Stimulated activated CD8-positive, alpha-beta memory T cell treated with anti-CD3 and anti-CD28 coated beads, Interleukin-12 subunit alpha, Interleukin-12 subunit beta, amount 100 ng/mL, for 1 hour (primary cell): ENCODE measurements around the gene SLC2A2.

Experiments used
- DNase-seq: peaks from one replicate; pipeline ENCODE4 v3.0.0-alpha.2; 2020; ENCODE audit warnings: low read depth

The SLC2A2 gene

DNA sequence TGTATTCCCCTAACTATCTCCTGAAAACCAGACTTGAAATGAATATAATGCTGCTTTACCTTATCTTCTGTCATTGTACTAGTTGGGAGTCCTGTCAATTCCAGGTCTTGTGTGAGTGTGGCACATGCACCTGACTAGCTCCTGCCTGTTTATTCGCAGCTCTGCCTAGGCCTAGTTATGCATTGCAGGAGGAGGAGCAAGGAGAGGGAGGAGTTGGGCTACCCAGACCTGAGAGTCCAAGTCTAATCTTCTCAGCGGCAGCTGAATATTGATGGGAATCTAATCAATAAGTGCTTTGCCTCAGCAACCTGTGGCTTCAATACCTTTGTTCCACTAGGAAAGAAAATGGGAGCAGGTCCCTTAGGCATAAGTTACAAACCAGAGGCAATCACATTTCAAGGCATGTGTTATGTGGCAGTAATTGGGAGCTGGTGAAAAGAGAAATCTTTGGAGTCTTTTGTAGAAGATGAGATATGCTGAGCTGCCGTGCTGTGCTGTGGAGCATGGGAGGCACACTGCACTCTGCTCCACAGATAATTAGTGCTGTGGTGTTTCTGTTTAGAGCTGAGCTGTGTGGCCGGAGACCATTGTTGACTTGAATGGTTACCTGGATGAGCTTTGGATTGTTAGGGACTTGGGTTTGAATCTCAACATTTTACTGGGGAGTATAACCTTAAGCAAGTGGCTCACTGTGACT lies at the start of gene SLC2A2:
SLC2A2 (minus strand) TSS at position 124 of the 697 bp plus-strand sequence; CDS start at position 74, 50 bp downstream.
- DNase-seq: no peak

DNA sequence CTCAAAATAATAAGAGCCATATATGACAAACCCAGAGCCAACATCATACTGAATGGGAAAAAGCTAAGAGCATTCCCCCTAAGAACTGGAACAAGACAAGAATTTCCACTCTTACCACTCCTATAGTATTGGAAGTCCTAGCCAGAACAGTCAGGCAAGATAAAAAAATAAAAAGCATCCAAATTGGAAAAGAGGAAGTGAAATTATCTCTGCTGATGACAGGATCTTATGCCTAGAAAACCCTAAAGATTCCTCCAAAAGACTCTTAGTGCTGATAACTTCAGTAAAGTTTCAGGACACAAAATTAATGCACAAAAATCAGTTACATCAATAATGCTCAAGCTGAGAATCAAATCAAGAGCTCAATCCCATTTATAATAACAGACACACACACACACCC lies 45.9 kb upstream of the SLC2A2 start:
- no peak for DNase-seq

DNA sequence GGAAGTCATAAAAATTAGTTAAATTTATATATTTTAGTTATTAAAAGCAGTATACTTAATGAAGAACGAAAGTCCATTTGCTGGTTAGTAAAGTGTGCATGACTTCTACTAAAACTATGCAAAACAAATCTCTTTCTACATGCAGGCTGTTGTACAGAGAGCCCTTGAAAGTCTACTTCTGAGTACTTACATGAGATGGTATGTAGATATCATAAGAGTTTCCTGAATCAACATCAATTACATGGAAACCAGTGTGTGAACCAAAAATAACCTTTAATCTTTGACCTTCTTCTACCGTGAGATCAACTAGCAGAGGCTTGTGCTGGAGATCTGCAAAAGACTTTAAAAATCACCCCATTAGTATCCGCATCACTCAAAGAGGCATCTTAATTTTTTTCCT lies 42.1 kb upstream of the SLC2A2 start:
- no peak for DNase-seq

DNA sequence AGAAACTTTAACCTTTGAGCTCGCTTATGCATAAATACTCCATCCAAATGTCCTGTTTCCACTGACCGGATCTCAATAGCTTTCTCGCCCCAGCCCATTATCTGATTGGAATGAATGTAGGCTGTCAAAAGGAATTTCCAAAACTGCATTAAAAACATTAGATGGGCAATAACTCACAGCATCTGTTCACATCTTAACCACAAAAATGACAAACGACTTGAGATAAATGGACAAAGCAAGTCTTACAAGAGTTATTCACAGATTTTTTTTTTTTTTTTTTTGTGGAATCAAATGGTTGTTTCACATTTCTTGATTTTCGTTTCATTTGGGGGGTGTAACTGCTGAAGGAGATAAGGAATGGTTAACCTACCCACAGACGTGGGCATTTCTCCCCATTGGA lies 39.7 kb upstream of the SLC2A2 start:
- DNase-seq: no peak

DNA sequence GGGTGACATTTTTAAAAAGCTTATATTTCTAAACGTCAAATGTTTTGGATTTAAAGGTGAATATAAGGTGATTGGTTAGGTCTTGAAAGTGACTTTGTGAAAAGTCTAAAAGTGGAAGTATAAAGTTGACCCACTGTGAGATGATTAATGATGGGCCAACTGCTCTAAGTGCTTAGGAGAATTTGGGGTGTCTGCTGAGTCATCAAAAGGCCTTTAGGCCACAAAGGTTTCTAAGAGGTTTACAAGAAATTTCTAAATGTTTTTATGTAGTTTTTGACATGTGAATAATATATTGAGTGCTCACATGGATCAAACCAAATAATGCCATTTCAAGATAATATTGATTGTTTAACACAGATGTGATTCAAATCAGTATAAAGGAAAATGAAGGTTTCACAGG lies 39.2 kb upstream of the SLC2A2 start:
- DNase-seq: no peak

DNA sequence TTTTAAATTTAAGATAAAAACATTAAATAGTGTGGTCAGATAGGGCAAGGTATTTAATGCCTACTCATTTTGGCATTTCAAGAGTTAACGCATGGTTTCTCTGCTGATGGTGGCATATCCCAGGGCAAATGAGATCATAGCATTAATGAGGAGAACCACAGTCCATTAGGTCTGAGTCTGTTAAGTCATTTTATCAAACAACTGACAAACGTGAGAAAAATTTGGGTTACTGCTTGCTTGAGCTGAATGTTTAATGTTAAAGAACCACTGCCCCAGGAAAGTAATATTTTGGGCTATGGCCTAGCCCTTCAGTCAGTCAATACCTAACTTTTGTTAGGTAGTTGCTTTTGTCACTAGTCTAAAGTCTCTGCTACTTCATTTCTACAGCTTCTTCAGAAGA lies 37.9 kb upstream of the SLC2A2 start:
- DNase-seq: no peak

DNA sequence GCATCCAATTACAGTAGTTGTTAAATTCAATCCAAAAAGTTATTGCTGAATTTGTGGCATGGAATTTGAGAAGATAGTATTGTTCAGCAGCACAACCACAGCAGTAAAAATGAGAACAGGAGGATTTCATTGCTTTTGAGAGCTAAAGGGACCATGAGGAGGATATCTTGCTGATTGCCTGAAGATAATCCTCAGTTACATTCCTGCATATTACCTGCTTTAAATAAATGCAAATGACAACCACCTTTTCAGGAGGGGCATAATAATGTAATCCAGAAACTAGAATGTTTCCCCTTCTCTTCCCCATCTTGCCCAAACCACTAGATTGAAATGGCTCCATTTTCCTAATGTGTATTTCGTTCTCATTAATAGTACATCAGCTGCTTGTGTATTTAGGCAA lies 35.2 kb upstream of the SLC2A2 start:
- DNase-seq: no peak

DNA sequence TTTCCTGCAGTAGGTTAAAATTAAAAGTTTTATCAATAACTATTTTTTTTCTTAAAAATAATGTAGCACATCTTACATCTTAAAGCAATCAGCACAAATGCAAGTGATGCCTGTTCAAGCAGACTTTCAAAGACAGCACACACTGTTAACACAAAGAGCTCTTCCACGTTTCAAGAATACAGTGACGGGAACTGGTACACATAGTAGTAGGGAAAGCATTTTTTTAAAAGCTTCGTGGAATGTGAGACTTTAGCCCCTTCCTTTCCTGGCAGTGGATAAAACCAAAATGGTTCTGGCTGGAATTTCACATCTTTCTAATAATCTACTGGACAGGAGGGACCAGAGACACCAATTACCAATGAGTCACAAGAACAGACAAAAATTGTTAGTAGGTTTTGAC lies 33.5 kb upstream of the SLC2A2 start:
- no peak for DNase-seq

DNA sequence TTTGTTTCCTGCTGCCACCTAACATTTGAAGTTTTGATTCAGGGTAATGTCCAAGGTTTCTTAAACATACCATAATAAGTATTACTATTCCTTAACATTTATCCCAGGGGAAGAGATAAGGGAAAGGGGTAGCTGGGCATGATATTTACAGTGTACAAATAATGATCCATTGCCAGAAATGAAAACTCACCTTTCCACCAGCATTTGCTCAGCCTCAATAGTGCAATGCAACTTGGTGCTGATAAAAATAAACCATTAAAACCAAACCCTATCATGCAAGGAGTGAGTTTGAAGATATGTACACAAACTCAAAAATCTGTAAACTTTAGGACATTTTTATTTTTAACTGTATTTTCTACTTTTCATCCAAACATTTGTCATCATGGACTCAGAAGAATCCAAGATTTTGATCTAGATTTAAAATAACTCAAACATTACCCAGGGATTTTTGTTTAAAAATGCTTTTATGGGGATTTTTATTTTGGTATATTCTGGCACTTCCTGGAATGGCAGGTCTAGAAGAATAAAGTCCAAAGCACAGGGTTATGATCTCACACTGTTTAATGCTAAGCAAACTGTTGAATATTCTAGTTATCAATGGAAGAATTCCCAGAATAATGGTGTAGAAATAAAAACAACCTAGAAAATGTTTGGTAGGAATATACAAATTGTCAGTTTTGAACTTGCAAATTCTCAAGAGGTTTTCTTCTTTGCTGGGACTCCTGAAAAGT lies 32.5 kb upstream of the SLC2A2 start:
- DNase-seq: no peak

DNA sequence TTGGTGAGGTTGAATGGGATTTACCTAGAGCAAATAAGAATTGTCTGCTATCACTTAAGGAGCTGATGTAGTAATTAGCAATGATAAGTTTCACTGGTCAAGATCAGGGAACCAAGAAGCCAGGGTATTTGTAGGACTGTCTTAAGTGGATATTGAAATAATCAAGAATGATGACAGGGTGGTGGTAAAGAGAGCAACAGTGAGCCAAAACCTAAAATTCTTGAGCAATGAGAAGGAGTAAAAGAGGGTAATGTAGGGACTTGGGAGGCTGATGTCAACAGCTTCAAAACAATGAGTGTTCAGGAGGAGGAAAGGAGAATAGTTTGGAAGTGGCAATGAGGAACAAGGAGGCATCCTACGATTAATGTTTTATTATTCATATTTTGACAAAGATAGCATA lies 31.5 kb upstream of the SLC2A2 start:
- DNase-seq: no peak

DNA sequence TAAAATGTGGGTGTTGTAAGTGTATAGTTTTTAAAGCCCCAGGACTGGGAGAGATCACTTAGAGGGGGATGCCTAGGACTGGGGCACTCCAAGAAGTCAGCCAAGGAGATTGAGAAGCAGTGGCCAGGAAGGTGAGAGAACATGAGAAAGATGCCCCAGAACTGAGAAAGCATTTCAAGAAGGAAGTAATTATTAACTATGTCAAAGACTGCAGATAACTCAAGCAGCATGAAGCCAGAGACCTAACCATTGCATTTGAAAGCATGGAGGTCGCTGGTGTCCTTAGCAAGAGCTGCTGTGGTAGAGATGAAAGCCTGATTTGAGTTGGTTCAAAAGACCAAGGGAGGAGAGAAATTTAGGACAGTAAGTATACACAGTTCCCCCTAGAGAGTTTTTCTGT lies 30.6 kb upstream of the SLC2A2 start:
- no peak for DNase-seq

DNA sequence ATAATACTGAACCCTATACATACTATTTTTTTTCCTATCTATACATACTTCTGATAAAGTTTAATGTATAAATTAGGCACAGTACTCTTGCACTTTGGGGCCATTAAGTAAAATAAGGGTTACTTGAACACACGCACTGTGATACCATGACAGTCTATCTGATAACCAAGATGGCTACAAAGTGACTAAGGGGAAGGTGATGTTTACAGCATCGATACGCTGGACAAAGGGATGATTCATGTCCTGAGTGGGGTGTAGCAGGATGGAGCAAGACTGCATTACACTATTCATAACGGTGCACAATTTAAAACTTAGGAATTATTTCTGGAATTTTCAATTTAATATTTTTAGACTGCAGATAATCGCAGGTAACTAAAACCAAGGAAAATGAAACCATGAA lies 30.0 kb upstream of the SLC2A2 start:
- DNase-seq: no peak

DNA sequence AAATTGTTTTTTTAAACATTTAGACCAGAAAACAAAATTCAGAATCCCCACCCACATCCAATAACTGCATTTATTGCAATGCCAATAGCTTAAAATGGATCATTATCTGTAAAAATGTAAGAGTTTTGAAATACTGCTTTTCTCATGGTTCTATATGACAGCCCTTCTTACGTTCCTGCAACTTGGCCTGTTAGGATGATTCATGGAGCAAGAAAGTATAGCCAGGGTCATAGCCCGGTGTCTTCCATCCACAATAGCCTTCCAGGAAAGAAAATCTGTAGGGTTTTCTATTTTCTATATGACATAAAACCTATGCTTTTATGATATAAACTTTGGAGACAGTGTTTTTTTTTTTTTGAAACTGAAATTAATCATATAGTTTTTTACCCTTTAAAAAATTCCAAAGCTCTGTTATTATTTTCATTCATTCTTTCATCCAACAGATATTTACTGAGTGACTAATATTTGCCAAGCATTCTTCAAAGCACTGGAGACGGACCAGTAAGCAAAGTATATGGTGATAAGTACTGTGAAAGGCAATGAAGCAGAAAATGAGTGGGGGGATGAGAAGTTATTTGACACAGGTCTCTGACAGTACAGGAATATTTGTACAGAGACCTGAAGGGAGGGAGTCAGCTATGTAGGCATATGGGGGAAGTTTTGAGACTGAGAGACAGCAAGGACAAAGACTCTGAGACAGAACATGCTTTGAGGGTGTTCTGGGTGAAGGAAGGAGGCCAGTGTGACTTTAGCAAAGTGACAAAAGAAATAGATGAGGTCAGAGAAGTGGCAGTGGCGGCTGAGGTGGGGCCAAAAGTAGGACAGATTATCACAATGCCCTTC lies 29.0 kb upstream of the SLC2A2 start:
- DNase-seq: no peak

DNA sequence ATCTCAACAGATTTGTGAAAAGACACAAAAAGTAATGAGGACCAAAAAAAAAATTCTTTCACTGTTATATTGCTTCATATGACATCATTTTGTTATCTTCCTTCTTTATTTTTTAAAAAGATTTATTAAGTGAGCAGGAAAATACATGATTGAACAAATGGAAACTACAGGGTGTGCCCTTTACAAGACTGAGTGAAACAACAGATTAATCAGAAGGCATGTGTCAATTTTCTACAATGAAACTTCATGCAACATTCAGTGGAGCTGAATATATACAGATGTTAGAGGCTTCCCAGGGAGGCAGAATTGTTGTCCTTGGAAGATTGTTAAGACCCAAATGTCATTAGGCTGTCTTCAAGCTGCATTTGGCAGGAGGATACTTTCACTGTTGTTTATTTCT lies 28.4 kb upstream of the SLC2A2 start:
- DNase-seq: no peak

DNA sequence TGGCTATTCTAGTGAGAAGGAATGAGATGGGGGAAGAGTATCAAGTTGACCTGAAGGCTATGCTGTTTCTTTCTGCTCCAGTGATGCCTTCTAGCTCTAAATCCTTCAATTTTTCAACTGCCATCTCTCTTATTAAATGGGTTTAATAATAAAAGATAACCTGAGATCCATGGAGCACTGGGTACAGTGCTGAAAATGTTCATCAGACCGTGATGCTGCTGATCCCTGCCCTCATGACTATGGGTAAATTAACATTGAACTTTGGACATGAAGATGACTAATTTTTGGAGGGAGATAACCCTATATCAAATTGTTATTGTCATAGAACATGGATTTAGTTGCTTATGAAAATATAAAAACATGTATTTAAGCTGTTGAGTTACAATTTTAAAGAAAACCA lies 27.7 kb upstream of the SLC2A2 start:
- DNase-seq: no peak

DNA sequence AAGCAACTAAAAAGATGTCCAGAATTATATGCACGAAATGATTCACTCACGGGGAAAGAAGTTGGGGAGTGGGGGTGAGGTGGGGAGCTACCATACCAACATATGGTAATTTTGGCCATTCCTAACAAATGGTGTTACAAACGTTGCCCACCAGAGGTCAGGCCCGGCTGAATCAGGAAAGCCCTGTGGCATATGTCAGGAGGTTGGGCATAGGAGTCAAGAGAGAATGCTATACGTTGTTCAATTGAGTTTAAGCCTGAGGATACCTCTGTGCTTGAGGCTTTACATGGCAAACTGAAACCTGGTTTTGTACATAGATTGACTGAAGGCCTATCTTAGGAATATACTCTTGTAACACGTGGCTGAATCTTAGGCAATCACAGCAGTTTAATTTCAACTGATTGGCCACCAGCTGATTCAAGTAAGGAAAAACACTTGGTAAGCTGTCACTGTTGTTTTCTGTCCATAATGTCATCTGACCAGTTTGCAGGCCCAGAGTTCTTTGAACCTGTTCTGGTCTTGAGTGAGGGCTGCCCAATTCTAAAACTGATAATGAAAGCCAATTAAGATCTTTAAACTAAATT lies 23.4 kb upstream of the SLC2A2 start:
- DNase-seq: no peak

DNA sequence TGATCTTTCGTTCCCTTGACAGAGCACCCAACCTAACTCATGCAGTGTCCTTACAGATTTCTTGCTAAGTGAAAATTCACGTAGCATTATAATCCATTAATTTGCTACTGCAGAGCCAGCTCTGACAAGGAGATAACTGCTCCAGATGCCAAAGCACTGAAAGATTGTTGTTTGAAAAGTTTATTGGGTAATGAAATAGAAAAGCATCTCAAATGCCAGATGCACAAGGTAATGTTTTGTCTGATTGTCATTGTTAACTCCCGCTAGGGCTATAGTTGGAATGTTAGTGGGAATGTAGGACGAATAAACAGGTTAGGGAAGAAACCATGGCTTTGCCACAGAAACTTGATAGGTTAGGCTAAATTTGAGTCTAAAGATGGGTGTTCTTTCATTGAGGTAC lies 20.2 kb upstream of the SLC2A2 start:
- no peak for DNase-seq

DNA sequence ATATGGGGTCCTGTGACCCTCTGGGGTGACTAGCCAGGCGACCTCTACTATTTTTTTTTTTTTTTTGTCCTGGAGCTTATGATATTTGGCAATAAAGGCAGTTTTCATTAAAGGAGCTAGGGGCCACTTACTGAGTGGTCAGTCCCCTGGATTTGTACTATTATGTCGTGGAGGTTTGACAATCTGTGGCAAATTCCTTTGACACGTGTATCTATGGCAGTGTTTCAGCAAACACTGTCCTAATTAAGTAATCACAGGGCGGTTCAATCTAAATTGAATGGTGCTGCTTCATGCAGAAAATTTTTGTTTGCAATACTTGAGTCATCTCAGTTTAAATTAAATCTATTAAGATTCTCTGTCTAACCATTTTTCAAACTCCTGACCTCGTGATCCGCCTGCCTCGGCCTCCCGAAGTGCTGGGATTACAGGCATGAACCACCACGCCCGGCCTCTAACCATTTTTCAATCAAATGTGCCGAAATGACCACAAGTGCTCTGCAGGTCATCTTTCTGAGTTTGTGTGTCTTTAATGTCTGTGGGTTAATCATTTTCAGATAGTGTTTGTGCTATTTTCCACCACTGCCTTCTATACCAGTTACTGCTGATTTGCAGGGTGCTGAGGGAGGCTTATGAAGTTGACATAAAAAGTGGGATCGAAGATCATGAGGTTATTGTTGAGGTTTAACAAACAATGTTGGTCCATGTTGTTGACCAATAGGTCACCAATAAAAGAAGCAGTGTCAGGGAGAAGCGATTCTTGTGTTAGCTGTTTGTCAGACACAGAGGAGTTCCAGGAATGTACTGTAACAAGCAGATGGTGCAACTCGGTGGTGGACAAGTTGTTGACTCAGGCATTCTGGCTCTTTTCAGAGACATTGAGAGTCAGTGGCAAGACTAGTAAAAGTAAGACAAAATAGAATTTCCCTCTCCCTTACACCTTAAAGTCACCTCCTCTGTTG lies 18.6 kb upstream of the SLC2A2 start:
- DNase-seq: no peak

DNA sequence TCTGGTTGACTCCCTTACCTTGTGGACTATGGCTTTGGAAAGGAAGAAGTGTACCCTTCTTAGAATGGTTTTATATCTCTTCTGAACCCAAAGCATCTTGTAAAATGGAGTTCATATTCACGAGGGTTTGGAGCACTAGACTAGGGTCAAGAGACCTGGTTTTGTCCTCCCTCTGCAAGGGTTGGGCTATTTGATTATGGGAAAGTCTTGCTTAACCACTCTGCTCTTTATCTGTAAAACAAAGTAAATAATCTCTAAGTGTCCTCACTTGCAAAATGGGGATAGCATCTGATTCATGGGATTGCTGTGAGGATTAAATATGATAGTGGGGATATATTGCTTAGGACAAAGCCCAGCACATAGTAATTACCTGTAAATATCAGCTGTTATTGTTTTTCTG lies 17.9 kb upstream of the SLC2A2 start:
- DNase-seq: no peak

DNA sequence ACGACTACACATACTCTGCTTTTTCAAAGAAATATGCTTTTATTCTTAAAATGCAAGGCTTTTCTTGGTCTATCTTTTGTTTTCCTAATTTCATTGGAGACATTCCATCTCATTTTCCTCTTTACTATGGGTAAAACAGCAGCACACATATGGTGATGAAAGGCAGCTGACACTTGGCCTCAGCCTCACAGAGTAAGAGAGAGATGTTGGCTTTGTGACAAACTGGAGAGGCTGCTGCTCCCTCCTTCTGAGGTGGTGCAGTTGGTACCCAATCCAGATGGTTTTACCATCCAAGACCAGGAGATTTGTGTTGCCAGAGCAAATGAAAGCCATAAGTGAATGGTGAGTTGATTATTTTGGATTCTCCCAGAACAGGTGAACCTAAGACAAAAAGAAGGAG lies 13.2 kb upstream of the SLC2A2 start:
- no peak for DNase-seq

DNA sequence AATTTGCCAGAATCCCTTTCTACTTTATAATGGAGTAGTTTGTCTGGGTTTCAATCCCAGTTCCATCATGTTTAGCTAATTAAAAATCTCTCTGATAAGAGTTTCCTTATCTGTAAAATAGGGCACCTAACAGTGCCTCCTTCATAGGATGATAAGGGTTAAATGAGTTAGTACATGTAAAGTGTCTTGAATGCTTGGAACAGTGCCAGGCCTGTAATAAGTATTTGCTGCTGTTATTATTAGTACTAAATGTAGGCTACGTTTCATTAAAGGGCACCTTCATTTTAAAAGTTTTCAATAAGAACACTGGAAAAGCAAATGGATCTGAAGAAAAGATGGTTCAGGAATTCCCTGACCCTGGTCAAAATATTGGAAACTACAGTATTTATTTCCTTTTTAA lies 11.8 kb upstream of the SLC2A2 start:
- no peak for DNase-seq
